GM12801 (cell line): ENCODE data around the gene ESPL1.

Experiments used
- TF ChIP-seq, protein P1 (sequence below): IDR thresholded peaks from one replicate; pipeline ENCODE4 v1.5.1; 2011; ENCODE audit warnings: control low read depth; ENCODE audit not compliant: insufficient read length; ENCODE audit errors: extremely low read depth

Gene ESPL1

DNA sequence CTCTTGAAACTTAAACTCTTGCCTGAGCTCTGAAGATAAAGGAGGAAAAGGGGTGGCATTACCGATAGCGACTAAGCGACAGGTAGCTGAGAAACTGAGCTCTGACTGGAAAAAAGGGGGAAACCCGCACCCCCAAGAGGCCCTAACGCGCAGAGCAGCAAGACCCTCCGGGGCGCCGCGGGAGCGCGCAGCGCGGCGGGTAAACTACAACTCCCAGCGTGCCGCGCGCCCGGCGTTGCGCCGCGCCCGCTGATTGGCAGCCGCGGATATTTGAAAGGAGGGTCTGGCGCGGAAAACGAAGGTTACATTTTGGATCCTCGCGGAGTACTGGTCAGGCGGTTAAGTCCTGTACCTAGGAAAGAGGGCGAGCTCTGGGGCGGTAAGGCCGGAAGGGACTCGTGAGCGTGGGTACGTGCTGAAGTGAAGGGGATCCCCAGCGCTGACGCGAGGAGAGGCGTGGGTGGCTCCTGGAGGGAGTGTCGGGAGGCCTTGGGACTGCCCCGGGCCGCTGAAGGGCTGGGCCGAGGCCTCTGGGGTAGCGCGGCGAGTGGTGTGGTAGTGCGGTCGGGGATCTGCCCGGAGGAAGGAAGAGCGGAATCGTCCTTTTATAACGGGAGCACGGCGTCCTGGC is at the start of gene ESPL1:
TSS of gene ESPL1 (plus strand) at position 301 of the 631 bp plus-strand sequence. CDS start 468 bp downstream, outside the sequence.
- TF ChIP-seq, protein P1, sequence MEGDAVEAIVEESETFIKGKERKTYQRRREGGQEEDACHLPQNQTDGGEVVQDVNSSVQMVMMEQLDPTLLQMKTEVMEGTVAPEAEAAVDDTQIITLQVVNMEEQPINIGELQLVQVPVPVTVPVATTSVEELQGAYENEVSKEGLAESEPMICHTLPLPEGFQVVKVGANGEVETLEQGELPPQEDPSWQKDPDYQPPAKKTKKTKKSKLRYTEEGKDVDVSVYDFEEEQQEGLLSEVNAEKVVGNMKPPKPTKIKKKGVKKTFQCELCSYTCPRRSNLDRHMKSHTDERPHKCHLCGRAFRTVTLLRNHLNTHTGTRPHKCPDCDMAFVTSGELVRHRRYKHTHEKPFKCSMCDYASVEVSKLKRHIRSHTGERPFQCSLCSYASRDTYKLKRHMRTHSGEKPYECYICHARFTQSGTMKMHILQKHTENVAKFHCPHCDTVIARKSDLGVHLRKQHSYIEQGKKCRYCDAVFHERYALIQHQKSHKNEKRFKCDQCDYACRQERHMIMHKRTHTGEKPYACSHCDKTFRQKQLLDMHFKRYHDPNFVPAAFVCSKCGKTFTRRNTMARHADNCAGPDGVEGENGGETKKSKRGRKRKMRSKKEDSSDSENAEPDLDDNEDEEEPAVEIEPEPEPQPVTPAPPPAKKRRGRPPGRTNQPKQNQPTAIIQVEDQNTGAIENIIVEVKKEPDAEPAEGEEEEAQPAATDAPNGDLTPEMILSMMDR = no peak

DNA sequence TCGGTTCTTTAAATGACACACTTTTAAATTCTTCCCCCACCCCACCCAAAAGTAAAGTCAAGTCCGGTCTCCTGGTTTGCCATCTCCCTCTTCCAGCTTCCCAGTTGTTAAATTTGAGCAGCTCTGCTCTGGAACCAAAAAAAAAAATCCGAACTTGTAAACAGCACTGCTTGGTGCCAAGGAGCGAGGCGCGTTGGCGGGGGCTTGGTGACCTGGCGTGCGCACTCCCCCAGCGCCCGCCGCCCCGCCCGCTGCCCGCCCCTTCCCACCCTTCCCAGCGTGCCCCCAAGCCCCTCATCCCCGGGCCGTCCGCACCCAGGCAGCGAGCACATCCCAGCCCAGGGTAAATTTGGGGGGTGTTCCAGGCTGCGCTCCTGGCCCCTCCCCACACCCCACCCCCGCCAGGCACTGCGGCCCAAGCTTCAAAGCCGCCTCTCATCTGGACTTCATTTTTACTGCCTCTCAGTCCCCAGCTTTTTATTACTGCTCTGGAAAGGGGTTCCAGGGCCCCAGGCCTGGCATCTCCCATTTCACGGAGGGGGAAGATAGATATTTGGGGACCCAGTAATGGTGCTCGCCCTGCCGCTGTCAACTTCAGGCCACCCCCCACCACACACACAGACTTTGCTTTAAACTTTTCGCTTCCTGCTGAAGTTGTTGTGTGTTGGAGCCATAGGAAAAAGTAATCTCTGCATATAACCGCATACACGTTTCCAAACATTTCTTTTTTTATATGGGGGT is 49.4 kb upstream of the ESPL1 start:
- TF ChIP-seq, protein P1 = no peak

DNA sequence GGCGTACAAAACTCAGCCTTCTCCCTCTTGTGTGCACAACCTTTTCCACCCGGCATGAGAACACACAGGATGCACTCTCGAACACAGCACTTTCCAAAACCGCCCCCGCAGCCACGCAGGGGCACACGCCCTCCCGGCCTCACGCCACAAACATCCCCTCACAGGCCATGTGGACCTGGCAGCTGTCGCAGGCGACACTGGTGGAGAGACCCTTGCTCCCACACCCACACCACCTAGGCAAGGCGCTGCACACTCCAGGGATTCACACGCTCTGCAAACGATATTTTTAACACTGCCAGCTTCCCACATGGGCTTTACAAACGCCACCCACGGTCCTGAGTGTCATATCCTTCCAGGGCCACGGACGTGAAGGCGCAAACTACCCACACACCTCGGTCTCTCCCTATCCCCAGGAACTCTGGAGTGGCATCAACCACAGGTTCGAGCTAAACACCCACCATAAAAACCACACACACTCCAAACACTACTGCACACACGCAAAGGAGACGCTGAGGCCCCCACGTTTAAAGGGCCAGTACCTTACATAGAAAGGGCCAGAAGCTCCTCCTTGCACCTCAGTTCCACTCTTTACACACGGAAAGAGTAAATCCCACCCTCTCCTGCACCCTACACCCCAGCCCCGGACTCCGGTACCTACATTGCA is 48.7 kb upstream of the ESPL1 start:
- TF ChIP-seq, protein P1 = no peak

DNA sequence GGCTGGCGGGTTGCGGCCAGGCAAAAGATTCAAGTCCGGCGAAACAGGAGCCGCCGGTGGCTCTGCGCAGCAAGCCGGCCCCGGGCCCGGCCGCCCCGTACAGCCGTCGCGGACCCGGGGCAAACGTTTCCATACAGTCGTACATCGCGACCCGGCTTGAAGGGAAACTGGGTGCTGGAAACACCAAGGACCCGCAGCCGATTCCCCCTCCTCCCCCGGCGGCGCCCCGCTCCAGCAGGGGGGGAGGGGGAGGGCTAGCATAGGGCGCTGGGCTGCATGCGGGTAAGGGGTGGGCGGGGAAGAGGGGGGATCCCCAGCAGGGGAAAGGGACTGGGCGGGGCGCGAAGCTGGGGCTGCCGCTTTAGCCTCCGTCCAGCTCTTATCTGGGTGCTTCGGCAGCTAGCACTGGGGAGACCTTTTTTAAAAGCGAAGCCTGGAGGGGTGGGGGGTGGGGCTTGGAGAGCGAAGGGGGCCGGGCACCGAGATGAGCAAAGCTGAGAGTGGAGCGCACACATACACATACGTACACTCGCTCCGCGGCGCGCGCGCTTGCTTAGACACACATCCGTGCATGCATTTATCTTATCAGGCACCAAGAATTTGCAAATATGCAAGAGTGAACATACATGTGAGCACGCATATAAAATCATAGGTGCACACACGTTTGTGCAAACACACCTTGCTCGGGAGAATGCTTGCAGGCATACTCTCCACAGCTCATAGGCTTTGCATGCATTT is 48.0 kb upstream of the ESPL1 start:
- TF ChIP-seq, protein P1 = no peak

DNA sequence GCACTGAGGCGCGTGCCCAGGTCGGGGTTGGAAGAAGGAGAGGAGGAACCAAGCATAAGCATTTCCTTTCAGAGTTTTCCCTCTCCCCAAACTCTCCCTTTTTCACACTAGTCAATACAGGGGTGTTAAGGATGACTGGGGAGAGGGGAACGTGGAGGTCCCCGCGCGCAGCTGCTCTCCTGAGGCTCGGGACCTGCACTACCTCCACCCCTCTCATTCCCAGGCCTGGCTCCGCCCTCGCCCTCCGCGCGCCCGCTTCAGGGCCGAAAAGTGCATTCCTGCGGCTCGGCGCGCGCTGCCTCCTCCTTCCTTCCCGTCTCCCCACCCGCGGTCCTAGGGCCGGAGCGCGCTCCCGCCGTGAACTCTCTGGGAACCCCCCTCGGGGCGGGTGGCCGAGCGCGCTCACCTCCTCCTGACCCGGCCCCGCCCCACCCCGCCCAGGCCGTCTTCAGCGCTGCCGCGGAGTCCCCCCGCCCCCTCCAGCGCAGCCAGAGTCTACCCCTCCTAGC is 47.4 kb upstream of the ESPL1 start:
- TF ChIP-seq, protein P1 = no peak

DNA sequence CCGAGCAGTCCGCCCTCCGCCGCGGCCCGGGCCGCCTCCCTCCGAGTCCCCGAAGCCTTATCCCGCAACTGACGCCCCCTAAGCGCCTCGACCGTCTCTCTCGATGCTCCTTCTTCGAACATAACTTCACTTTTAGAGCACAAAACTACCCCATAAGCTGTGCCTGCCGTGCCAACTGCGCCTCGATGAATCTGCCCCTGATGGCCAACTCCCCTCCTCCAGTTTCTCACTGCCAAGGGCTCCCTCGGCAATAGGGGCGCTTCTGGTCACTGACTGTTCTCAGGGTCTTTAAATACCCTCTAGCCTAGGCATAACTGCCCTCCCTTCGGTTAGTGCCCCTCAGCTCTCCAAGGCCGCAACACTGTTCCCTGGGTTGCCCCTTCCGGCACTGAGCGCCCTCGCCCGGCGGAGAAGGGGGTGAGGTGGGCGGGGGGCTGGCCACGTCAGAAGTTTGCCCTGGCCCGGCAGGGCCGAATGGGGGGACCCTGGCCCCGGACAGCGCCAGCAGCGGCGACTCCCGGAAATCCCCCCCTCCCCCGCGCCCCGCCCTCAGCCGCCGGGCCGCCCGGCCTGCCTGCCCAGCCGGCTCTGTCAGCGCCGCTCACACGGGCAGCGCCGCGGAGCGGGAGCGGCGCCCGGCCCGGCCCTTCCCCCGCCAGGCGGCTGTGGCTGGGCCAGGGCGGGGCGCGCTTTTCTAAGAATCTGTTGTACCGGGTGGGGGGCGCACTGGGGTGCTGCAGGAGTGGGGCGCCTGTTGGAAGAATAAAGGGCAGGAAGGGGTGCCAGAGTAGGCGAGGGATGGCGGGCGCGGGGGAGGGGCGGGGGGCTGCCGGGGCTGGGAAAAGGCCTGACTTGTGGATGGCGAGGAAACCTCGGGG is 46.7 kb upstream of the ESPL1 start:
- TF ChIP-seq, protein P1 = no peak
